GM08714 (cell line): ENCODE measurements around the gene BMP2.
A peak's percentile ranks its signal among the peaks of the same experiment; 100 is the strongest.

ENCODE experiments used
- H3K4me3 ChIP-seq: fragments of 200-500 bp; sonication (Bioruptor generic); 2 replicates; pipeline ENCODE4 v1.5.1; 2014; ENCODE audit warnings: mild to moderate bottlenecking, low read length, inconsistent platforms
- ZNF274 ChIP-seq: IDR thresholded peaks from 2 replicates; pipeline ENCODE4 v1.6.1; 2012; ENCODE audit warnings: mild to moderate bottlenecking, low read depth, low read length

The BMP2 gene

GRCh38 chr20:6746901-6747609 lies 20.4 kb upstream of the BMP2 start:
- TF ChIP-seq ZNF274, result no peak
- no peak overlapping the region for H3K4me3 ChIP-seq

GRCh38 chr20:6750438-6750837 lies 17.0 kb upstream of the BMP2 start:
- TF ChIP-seq ZNF274, result no peak
- no peak overlapping the region for H3K4me3 ChIP-seq

DNA sequence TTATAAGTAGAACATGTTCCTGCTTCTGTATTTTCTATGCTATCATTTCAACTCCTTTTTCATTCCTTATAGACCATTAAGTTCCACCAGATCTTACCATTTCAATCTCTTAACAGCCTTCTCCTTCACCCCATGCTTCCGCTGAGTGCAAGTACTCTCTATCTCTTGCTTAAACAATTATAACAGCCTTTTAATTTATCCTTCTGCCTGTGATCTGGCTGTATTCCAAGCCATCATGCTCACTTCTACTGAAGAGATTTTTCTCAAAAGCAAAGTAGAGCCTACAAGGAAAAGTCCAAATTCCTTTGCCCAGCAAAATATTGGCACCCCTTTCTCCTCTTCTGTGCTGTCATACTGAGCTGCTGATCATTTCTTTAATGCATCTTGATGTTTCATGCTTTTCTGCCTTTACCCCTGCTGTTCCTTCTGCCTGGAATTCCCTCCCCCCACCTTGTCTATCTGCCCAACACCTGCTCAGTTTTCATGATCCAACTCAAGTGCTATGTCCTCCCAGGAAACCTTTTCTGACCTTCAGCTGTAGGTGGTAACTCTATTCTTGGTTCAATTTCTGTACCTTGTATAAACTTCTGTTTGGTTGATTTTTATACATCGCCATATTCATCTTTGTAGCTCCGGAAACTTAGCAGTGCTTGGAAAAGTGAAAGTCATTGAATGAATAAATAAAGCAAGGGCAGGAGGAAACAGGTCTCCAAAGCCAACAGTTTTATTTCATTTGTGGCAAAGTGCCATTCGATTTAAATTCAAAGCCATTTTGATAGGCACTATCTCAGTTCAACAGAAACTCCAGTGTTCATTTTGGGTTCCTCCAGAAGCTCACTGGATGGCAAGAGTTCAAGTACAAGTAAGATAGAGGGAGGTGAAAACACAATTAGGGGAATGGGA lies 10.5 kb upstream of the BMP2 start:
- no peak overlapping the region for H3K4me3 ChIP-seq
- no peak for TF ChIP-seq ZNF274

- no peak overlapping the region for H3K4me3 ChIP-seq
- no peak for TF ChIP-seq ZNF274
Observed at GRCh38 chr20:6764619-6765018, 2.9 kb upstream of the BMP2 start.

GRCh38 chr20:6765469-6766058 lies 1.9 kb upstream of the BMP2 start:
- no peak for TF ChIP-seq ZNF274
- no peak overlapping the region for H3K4me3 ChIP-seq

GRCh38 chr20:6766433-6766832 lies 1.1 kb upstream of the BMP2 start:
- no peak for TF ChIP-seq ZNF274
- no peak overlapping the region for H3K4me3 ChIP-seq

DNA sequence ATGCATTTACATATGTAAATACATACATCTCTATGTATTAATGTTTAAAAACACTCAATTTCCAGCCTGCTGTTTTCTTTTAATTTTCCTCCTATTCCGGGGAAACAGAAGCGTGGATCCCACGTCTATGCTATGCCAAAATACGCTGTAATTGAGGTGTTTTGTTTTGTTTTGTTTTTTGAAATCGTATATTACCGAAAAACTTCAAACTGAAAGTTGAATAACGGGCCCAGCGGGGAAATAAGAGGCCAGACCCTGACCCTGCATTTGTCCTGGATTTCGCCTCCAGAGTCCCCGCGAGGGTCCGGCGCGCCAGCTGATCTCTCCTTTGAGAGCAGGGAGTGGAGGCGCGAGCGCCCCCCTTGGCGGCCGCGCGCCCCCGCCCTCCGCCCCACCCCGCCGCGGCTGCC lies 355 bp upstream of the BMP2 start:
- TF ChIP-seq ZNF274, result no peak

GRCh38 chr20:6768228-6769140 lies 998 bp downstream of the BMP2 start:
- peak overlapping the region; percentile 66 for H3K4me3 ChIP-seq
- no peak for TF ChIP-seq ZNF274

More for the DNA sequence above, 355 bp upstream of the BMP2 start:
- peak overlapping the region; percentile 70 for H3K4me3 ChIP-seq

- H3K4me3 ChIP-seq, result peak overlapping the region; percentile 66; the same call in 1 of the 2 replicates
- TF ChIP-seq ZNF274, result no peak
Observed at GRCh38 chr20:6769903-6770785, 2.7 kb downstream of the BMP2 start.

DNA sequence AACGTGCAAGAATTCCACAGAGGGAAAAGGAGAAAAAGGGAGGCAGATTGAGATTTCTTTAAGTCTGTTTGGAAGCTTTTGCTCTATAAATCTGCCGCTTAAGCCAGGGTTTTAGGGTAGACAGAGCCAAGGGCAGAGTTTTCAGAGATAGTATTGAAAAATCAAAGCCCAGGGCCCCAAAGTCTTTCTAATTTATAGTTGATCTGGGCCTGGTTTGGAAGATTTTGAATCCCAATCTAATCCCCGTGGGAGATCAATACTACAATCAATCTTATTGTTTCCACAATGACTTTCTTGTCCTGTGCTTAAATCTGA lies 3.3 kb downstream of the BMP2 start:
- peak overlapping the region; percentile 66; the same call in 1 of the 2 replicates for H3K4me3 ChIP-seq
- TF ChIP-seq ZNF274, result no peak

DNA sequence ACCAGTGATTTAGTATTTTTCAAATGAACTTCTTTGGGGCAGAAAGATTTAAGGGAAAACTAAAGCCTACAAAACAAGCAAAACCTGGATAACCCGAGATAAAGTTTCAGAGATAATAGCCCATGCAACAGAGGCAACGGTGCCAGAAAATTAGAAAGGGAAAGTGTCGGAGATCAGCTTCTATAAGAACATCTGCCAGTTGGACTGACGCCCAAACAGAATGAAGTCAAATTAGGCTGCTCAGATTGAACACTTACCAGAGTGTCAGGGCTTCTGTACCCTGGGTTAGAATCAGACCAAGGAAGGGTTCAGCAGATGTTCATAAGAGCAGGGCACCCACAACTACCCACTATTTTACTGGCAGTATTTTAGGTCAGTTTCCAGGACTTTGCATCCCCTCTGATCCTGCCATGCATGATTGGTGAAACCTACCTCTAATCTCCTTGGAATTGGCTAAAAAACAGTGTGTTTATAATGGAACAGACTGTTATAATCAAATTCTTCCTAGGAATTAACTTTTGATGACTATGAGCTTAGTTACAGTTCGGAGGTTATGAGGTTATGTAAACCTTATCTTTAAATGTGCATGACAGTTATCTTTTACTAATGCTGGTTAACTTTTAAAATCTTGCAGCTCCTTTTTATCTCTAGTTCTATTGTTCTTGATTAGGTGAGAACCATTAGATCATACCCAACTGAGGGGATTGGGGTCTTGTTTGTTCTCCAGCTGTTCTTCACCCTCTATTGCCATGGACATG lies 13.1 kb downstream of the BMP2 start:
- TF ChIP-seq ZNF274, result no peak
- no peak overlapping the region for H3K4me3 ChIP-seq

DNA sequence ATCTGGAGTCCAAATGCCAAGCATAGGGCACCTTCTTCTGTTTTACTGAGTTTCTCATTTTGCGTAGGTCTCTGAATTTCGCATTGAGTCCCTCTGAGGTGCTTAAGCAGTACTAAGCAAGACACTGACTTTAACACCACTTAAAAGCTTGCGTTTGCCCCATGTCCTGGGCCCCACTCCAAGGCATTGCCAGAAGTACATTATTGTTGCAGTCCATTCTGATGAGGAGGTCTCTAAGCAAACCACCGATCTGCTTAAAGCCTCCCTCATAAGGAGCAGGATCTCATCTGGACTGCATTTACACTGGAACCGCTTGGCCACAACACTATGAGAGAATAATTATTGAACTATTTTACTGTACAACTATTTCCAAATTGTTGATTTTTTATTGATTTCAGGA lies 16.3 kb downstream of the BMP2 start:
- H3K4me3 ChIP-seq, result no peak overlapping the region
- no peak for TF ChIP-seq ZNF274

- no peak for TF ChIP-seq ZNF274
- H3K4me3 ChIP-seq, result no peak overlapping the region
Observed at GRCh38 chr20:6784210-6784631, 16.7 kb downstream of the BMP2 start.
